Endothelial cell of umbilical vein (primary cell): ENCODE results near the gene ZNF831.

Experiments used
- CTCF ChIP-seq, 2 donors: IDR thresholded peaks; 1 replicate in 1 of 2; 2 replicates in 1 of 2; pipeline ENCODE4 v1.5.1; 2011; ENCODE audit warnings: low read length in 2 of 2, mild to moderate bottlenecking in 2 of 2, moderate library complexity in 2 of 2, control low read depth in 1 of 2, inconsistent platforms in 1 of 2, low read depth in 1 of 2; ENCODE audit not compliant: insufficient read depth in 1 of 2; ENCODE audit errors: extremely low read depth in 1 of 2
- EZH2 ChIP-seq: IDR thresholded peaks from 2 replicates; pipeline ENCODE4 v1.6.1; 2012; ENCODE audit warnings: borderline replicate concordance, low read depth, mild to moderate bottlenecking, moderate library complexity, low read length, inconsistent platforms; ENCODE audit not compliant: severe bottlenecking
- GATA2 ChIP-seq: IDR thresholded peaks from 2 replicates; pipeline ENCODE4 v1.7.0; 2011; ENCODE audit warnings: low read depth, mild to moderate bottlenecking, moderate library complexity, mixed read lengths, low read length; ENCODE audit not compliant: insufficient read length, insufficient read depth
- MAX ChIP-seq: IDR thresholded peaks from 2 replicates; pipeline ENCODE4 v1.6.1; 2011; ENCODE audit not compliant: insufficient read depth, insufficient read length
- POLR2A ChIP-seq: IDR thresholded peaks from 2 replicates; pipeline ENCODE4 v1.6.1; 2012; ENCODE audit warnings: low read depth, mild to moderate bottlenecking, control low read depth, low read length
- POLR2AphosphoS5 ChIP-seq: IDR thresholded peaks from 2 replicates; pipeline ENCODE4 v1.6.1; 2012; ENCODE audit warnings: low read depth, mild to moderate bottlenecking, control low read depth, low read length, moderate library complexity; ENCODE audit not compliant: insufficient read depth

GRCh38 chr20:59160389-59161115, 3.1 kb upstream of the ZNF831 start:
- TF ChIP-seq CTCF (IDR thresholded peaks at IDR 0.05; ENCODE audit: extremely low read depth in 1 of 2, insufficient read depth in 1 of 2, low read depth in 1 of 2, low read length in 2 of 2), result no peak
- TF ChIP-seq POLR2AphosphoS5, result no peak
- TF ChIP-seq POLR2A, result no peak
- TF ChIP-seq EZH2, result no peak
- TF ChIP-seq MAX, result no peak
- no peak for TF ChIP-seq GATA2
